ENCODE data around the gene SORBS1.

GRCh38 chr10:95525033-95525418, 36.1 kb downstream of the SORBS1 start:
- TF ChIP-seq CBX5 (CRISPR knock-in tag; IDR thresholded peaks at IDR 0.05; ENCODE audit: borderline replicate concordance) (no peak), RFX5 (IDR thresholded peaks at IDR 0.05; ENCODE audit: low read depth, low read length) (no peak), ATF7 (IDR thresholded peaks at IDR 0.05) (no peak), ATF7 (CRISPR knock-in tag; IDR thresholded peaks at IDR 0.05) (no peak), ZNF841 (CRISPR knock-in tag; IDR thresholded peaks at IDR 0.05; ENCODE audit: borderline replicate concordance) (no peak), RCOR2 (CRISPR knock-in tag; IDR thresholded peaks at IDR 0.05) (no peak), MXI1 (IDR thresholded peaks at IDR 0.05; ENCODE audit: borderline replicate concordance, low read depth, low read length) (no peak)
- TF ChIP-seq, protein P1, sequence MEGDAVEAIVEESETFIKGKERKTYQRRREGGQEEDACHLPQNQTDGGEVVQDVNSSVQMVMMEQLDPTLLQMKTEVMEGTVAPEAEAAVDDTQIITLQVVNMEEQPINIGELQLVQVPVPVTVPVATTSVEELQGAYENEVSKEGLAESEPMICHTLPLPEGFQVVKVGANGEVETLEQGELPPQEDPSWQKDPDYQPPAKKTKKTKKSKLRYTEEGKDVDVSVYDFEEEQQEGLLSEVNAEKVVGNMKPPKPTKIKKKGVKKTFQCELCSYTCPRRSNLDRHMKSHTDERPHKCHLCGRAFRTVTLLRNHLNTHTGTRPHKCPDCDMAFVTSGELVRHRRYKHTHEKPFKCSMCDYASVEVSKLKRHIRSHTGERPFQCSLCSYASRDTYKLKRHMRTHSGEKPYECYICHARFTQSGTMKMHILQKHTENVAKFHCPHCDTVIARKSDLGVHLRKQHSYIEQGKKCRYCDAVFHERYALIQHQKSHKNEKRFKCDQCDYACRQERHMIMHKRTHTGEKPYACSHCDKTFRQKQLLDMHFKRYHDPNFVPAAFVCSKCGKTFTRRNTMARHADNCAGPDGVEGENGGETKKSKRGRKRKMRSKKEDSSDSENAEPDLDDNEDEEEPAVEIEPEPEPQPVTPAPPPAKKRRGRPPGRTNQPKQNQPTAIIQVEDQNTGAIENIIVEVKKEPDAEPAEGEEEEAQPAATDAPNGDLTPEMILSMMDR (CRISPR knock-in tag; IDR thresholded peaks at IDR 0.05), result no peak
- TF ChIP-seq, protein P2, sequence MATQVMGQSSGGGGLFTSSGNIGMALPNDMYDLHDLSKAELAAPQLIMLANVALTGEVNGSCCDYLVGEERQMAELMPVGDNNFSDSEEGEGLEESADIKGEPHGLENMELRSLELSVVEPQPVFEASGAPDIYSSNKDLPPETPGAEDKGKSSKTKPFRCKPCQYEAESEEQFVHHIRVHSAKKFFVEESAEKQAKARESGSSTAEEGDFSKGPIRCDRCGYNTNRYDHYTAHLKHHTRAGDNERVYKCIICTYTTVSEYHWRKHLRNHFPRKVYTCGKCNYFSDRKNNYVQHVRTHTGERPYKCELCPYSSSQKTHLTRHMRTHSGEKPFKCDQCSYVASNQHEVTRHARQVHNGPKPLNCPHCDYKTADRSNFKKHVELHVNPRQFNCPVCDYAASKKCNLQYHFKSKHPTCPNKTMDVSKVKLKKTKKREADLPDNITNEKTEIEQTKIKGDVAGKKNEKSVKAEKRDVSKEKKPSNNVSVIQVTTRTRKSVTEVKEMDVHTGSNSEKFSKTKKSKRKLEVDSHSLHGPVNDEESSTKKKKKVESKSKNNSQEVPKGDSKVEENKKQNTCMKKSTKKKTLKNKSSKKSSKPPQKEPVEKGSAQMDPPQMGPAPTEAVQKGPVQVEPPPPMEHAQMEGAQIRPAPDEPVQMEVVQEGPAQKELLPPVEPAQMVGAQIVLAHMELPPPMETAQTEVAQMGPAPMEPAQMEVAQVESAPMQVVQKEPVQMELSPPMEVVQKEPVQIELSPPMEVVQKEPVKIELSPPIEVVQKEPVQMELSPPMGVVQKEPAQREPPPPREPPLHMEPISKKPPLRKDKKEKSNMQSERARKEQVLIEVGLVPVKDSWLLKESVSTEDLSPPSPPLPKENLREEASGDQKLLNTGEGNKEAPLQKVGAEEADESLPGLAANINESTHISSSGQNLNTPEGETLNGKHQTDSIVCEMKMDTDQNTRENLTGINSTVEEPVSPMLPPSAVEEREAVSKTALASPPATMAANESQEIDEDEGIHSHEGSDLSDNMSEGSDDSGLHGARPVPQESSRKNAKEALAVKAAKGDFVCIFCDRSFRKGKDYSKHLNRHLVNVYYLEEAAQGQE (IDR thresholded peaks at IDR 0.05; ENCODE audit: borderline replicate concordance in 1 of 2, low read depth in 1 of 2, low read length in 2 of 2), result no peak
